ENCODE measurements around the gene OR11H7.

- TF ChIP-seq CTCF (IDR thresholded peaks at IDR 0.05; ENCODE audit: insufficient read depth, low read length), result no peak
- TF ChIP-seq POLR2AphosphoS5 (IDR thresholded peaks at IDR 0.05; ENCODE audit: low read depth), result no peak
Measured at GRCh38 chr14:20215196-20215595, 13.6 kb upstream of the OR11H7 start.
